ENCODE measurements around the gene MS4A18.

MS4A18 gene

GRCh38 chr11:60739114-60739513 is 14.6 kb downstream of the MS4A18 start:
- Histone ChIP-seq H3K4me3 (ENCODE audit: insufficient read length, low read depth) (no peak overlapping the region), H3K27me3 (ENCODE audit: insufficient read depth, insufficient read length) (no peaks in the 10 kb centered on the region), H3K4me1 (ENCODE audit: insufficient read depth, insufficient read length) (no peaks in the 10 kb centered on the region), H3K9me3 (ENCODE audit: insufficient read depth, low read length) (0 out of 2 replicates have a peak, but pooled peaks cover 5% of the 10 kb centered on the region), H3K36me3 (ENCODE audit: insufficient read depth, insufficient read length, low read length) (no peaks in the 10 kb centered on the region), H3K9ac (ENCODE audit: insufficient read length, low read depth) (no peak overlapping the region)
- no peak for DNase-seq (ENCODE audit: low read depth, low spot score)
- TF ChIP-seq ZNF274 (IDR thresholded peaks at IDR 0.05; ENCODE audit: low read depth, low read length) (no peak), SUZ12 (IDR thresholded peaks at IDR 0.05; ENCODE audit: extremely low read depth, insufficient read depth, insufficient read length) (no peak), YY1 (IDR thresholded peaks at IDR 0.05; ENCODE audit: insufficient read depth, insufficient read length) (no peak)

GRCh38 chr11:60740573-60740972 is 16.1 kb downstream of the MS4A18 start:
- H3K9ac ChIP-seq (ENCODE audit: insufficient read length, low read depth): no peak overlapping the region
- no peak for DNase-seq (ENCODE audit: low read depth, low spot score)
- no peaks in the 10 kb centered on the region for H3K27me3 ChIP-seq (ENCODE audit: insufficient read depth, insufficient read length)
- TF ChIP-seq YY1 (IDR thresholded peaks at IDR 0.05; ENCODE audit: insufficient read depth, insufficient read length) (no peak), ZNF274 (IDR thresholded peaks at IDR 0.05; ENCODE audit: low read depth, low read length) (no peak), SUZ12 (IDR thresholded peaks at IDR 0.05; ENCODE audit: extremely low read depth, insufficient read depth, insufficient read length) (no peak)
- H3K36me3 ChIP-seq (ENCODE audit: insufficient read depth, insufficient read length, low read length): no peaks in the 10 kb centered on the region
- H3K9me3 ChIP-seq (ENCODE audit: insufficient read depth, low read length): 0 out of 2 replicates have a peak, but pooled peaks cover 5% of the 10 kb centered on the region
- no peaks in the 10 kb centered on the region for H3K4me1 ChIP-seq (ENCODE audit: insufficient read depth, insufficient read length)
- H3K4me3 ChIP-seq (ENCODE audit: insufficient read length, low read depth): no peak overlapping the region

GRCh38 chr11:60741421-60741820 is 16.9 kb downstream of the MS4A18 start:
- no peak for DNase-seq (ENCODE audit: low read depth, low spot score)
- H3K4me3 ChIP-seq (ENCODE audit: insufficient read length, low read depth): no peak overlapping the region
- 0 out of 2 replicates have a peak, but pooled peaks cover 5% of the 10 kb centered on the region for H3K9me3 ChIP-seq (ENCODE audit: insufficient read depth, low read length)
- no peaks in the 10 kb centered on the region for H3K4me1 ChIP-seq (ENCODE audit: insufficient read depth, insufficient read length)
- H3K9ac ChIP-seq (ENCODE audit: insufficient read length, low read depth): no peak overlapping the region
- no peaks in the 10 kb centered on the region for H3K27me3 ChIP-seq (ENCODE audit: insufficient read depth, insufficient read length)
- TF ChIP-seq YY1 (IDR thresholded peaks at IDR 0.05; ENCODE audit: insufficient read depth, insufficient read length): no peak
- TF ChIP-seq ZNF274 (IDR thresholded peaks at IDR 0.05; ENCODE audit: low read depth, low read length): no peak
- no peak for TF ChIP-seq SUZ12 (IDR thresholded peaks at IDR 0.05; ENCODE audit: extremely low read depth, insufficient read depth, insufficient read length)
- no peaks in the 10 kb centered on the region for H3K36me3 ChIP-seq (ENCODE audit: insufficient read depth, insufficient read length, low read length)

- no peak for DNase-seq (ENCODE audit: low read depth, low spot score)
- H3K9me3 ChIP-seq (ENCODE audit: insufficient read depth, low read length): 0 out of 2 replicates have a peak, but pooled peaks cover 5% of the 10 kb centered on the region
- H3K9ac ChIP-seq (ENCODE audit: insufficient read length, low read depth): no peak overlapping the region
Measured at GRCh38 chr11:60743058-60743457, 18.5 kb downstream of the MS4A18 start.

GRCh38 chr11:60744114-60744513 is 19.6 kb downstream of the MS4A18 start:
- no peak overlapping the region for H3K9ac ChIP-seq (ENCODE audit: insufficient read length, low read depth)
- H3K4me1 ChIP-seq (ENCODE audit: insufficient read depth, insufficient read length): no peaks in the 10 kb centered on the region
- no peaks in the 10 kb centered on the region for H3K27me3 ChIP-seq (ENCODE audit: insufficient read depth, insufficient read length)
- H3K4me3 ChIP-seq (ENCODE audit: insufficient read length, low read depth): no peak overlapping the region
- TF ChIP-seq ZNF274 (IDR thresholded peaks at IDR 0.05; ENCODE audit: low read depth, low read length) (no peak), YY1 (IDR thresholded peaks at IDR 0.05; ENCODE audit: insufficient read depth, insufficient read length) (no peak), SUZ12 (IDR thresholded peaks at IDR 0.05; ENCODE audit: extremely low read depth, insufficient read depth, insufficient read length) (no peak)
- no peaks in the 10 kb centered on the region for H3K36me3 ChIP-seq (ENCODE audit: insufficient read depth, insufficient read length, low read length)
- H3K9me3 ChIP-seq (ENCODE audit: insufficient read depth, low read length): 0 out of 2 replicates have a peak, but pooled peaks cover 5% of the 10 kb centered on the region
- DNase-seq (ENCODE audit: low read depth, low spot score): no peak

More at GRCh38 chr11:60743058-60743457, 18.5 kb downstream of the MS4A18 start:
- Histone ChIP-seq H3K27me3 (ENCODE audit: insufficient read depth, insufficient read length) (no peaks in the 10 kb centered on the region), H3K4me3 (ENCODE audit: insufficient read length, low read depth) (no peak overlapping the region), H3K36me3 (ENCODE audit: insufficient read depth, insufficient read length, low read length) (no peaks in the 10 kb centered on the region), H3K4me1 (ENCODE audit: insufficient read depth, insufficient read length) (no peaks in the 10 kb centered on the region)
- no peak for TF ChIP-seq SUZ12 (IDR thresholded peaks at IDR 0.05; ENCODE audit: extremely low read depth, insufficient read depth, insufficient read length)
- no peak for TF ChIP-seq ZNF274 (IDR thresholded peaks at IDR 0.05; ENCODE audit: low read depth, low read length)
- no peak for TF ChIP-seq YY1 (IDR thresholded peaks at IDR 0.05; ENCODE audit: insufficient read depth, insufficient read length)

GRCh38 chr11:60747359-60747873 is 22.9 kb downstream of the MS4A18 start:
- Histone ChIP-seq H3K4me1 (ENCODE audit: insufficient read depth, insufficient read length) (no peaks in the 10 kb centered on the region), H3K9me3 (ENCODE audit: insufficient read depth, low read length) (no peaks in the 10 kb centered on the region), H3K4me3 (ENCODE audit: insufficient read length, low read depth) (no peak overlapping the region), H3K27me3 (ENCODE audit: insufficient read depth, insufficient read length) (no peaks in the 10 kb centered on the region), H3K9ac (ENCODE audit: insufficient read length, low read depth) (no peak overlapping the region), H3K36me3 (ENCODE audit: insufficient read depth, insufficient read length, low read length) (no peaks in the 10 kb centered on the region)
- DNase-seq (ENCODE audit: low read depth, low spot score): no peak
- no peak for TF ChIP-seq ZNF274 (IDR thresholded peaks at IDR 0.05; ENCODE audit: low read depth, low read length)
- no peak for TF ChIP-seq SUZ12 (IDR thresholded peaks at IDR 0.05; ENCODE audit: extremely low read depth, insufficient read depth, insufficient read length)
- TF ChIP-seq YY1 (IDR thresholded peaks at IDR 0.05; ENCODE audit: insufficient read depth, insufficient read length): no peak

- no peaks in the 10 kb centered on the region for H3K9me3 ChIP-seq (ENCODE audit: insufficient read depth, low read length)
- no peak for DNase-seq (ENCODE audit: low read depth, low spot score)
- TF ChIP-seq YY1 (IDR thresholded peaks at IDR 0.05; ENCODE audit: insufficient read depth, insufficient read length): no peak
- no peak overlapping the region for H3K4me3 ChIP-seq (ENCODE audit: insufficient read length, low read depth)
- no peaks in the 10 kb centered on the region for H3K27me3 ChIP-seq (ENCODE audit: insufficient read depth, insufficient read length)
- no peaks in the 10 kb centered on the region for H3K36me3 ChIP-seq (ENCODE audit: insufficient read depth, insufficient read length, low read length)
- no peaks in the 10 kb centered on the region for H3K4me1 ChIP-seq (ENCODE audit: insufficient read depth, insufficient read length)
- no peak overlapping the region for H3K9ac ChIP-seq (ENCODE audit: insufficient read length, low read depth)
Measured at GRCh38 chr11:60748225-60748624, 23.7 kb downstream of the MS4A18 start.

All from NT2/D1 (cell line).